DOHH2 (cell line): ENCODE results near the gene TPRN.

Source experiments
- H3F3A ChIP-seq: fragments of 200-600 bp; sonication (generic), shearing (Covaris generic); 2 replicates; pipeline ENCODE4 v1.6.0; 2016; ENCODE audit warnings: antibody characterized with exemption, mild to moderate bottlenecking; ENCODE audit not compliant: control insufficient read depth, insufficient read depth
- H3K27ac ChIP-seq: fragments of 200-600 bp; sonication (generic); 2 replicates; pipeline ENCODE4 v1.5.1; 2014; ENCODE audit warnings: low read depth, mild to moderate bottlenecking, low read length, moderate library complexity
- H3K27me3 ChIP-seq: fragments of 200-600 bp; sonication (generic); 2 replicates; pipeline ENCODE4 v1.6.1; 2014; ENCODE audit warnings: mild to moderate bottlenecking, low read length, mixed read lengths; ENCODE audit not compliant: control insufficient read depth
- H3K36me3 ChIP-seq: fragments of 200-600 bp; sonication (generic); 2 replicates; pipeline ENCODE4 v1.6.1; 2014; ENCODE audit warnings: mild to moderate bottlenecking, low read length, moderate library complexity, mixed read lengths; ENCODE audit not compliant: control insufficient read depth
- H3K4me1 ChIP-seq: fragments of 200-600 bp; sonication (generic); 2 replicates; pipeline ENCODE4 v1.6.1; 2014; ENCODE audit warnings: mild to moderate bottlenecking, low read length, mixed read lengths; ENCODE audit not compliant: control insufficient read depth
- H3K4me2 ChIP-seq: fragments of 200-600 bp; sonication (generic); 2 replicates; pipeline ENCODE4 v1.6.0; 2014; ENCODE audit warnings: mild to moderate bottlenecking, low read length, moderate library complexity
- H3K4me3 ChIP-seq: fragments of 200-600 bp; sonication (generic); 2 replicates; pipeline ENCODE4 v1.5.1; 2014; ENCODE audit warnings: mild to moderate bottlenecking, low read length, mixed read lengths
- H3K79me2 ChIP-seq: fragments of 200-600 bp; sonication (generic); 2 replicates; pipeline ENCODE4 v1.6.1; 2014; ENCODE audit warnings: mild to moderate bottlenecking, low read length, mixed read lengths; ENCODE audit not compliant: control insufficient read depth
- H3K9me2 ChIP-seq: fragments of 200-600 bp; sonication (generic); replicated peaks from 2 replicates; pipeline ENCODE4 v1.6.1; 2014; ENCODE audit warnings: mild to moderate bottlenecking, low read length, mixed read lengths; ENCODE audit not compliant: control insufficient read depth
- H3K9me3 ChIP-seq: fragments of 200-600 bp; sonication (generic); 2 replicates; pipeline ENCODE4 v1.6.1; 2014; ENCODE audit warnings: antibody characterized with exemption, low read length, mixed read lengths; ENCODE audit not compliant: control insufficient read depth, insufficient read depth
- H4K20me1 ChIP-seq: fragments of 200-600 bp; sonication (generic); 2 replicates; pipeline ENCODE4 v1.6.0; 2014; ENCODE audit warnings: low read depth, mild to moderate bottlenecking, antibody characterized with exemption, low read length, moderate library complexity; ENCODE audit not compliant: control insufficient read depth, insufficient read depth
- EZH2phosphoT487 ChIP-seq: fragments of 200-600 bp; sonication (generic); IDR thresholded peaks from 2 replicates; pipeline ENCODE4 v1.6.1; 2017; ENCODE audit warnings: borderline replicate concordance, mild to moderate bottlenecking, antibody characterized with exemption, low read length, moderate library complexity, mixed read lengths
- TF ChIP-seq, protein P1 (sequence below): fragments of 200-600 bp; sonication (generic); IDR thresholded peaks from one replicate; pipeline ENCODE4 v1.5.1; 2014; ENCODE audit warnings: antibody characterized with exemption, mild to moderate bottlenecking, low read depth, low read length; ENCODE audit not compliant: poor library complexity, severe bottlenecking

Gene TPRN

DNA sequence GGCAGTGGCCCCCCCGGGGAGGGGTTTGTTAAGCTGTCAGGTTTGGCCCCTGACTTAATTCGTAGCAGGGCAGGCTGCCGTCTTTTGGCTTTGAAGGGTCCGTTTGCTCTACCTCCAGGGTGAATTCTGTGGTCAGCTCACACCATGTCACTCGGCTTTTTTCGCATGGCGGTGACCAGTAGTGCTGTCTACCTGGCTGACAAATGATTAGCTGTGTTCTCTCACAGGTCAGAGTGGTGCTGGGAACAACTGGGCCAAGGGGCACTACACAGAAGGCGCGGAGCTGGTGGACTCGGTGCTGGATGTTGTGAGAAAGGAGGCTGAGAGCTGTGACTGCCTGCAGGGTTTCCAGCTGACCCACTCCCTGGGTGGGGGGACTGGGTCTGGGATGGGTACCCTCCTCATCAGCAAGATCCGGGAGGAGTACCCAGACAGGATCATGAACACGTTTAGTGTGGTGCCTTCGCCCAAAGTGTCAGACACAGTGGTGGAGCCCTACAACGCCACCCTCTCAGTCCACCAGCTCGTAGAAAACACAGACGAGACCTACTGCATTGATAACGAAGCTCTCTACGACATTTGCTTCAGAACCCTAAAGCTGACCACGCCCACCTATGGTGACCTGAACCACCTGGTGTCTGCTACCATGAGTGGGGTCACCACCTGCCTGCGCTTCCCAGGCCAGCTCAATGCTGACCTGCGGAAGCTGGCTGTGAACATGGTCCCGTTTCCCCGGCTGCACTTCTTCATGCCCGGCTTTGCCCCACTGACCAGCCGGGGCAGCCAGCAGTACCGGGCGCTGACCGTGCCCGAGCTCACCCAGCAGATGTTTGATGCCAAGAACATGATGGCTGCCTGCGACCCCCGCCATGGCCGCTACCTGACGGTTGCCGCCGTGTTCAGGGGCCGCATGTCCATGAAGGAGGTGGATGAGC lies 42.0 kb upstream of the TPRN start:
- Histone ChIP-seq H3K27me3 (no peaks in the 10 kb centered on the region), H3K4me2 (peak overlapping the region; percentile 82), H3F3A (peaks cover 9% of the 10 kb centered on the region), H3K9me2 (no peaks in the 10 kb centered on the region), H4K20me1 (peaks cover 21% of the 10 kb centered on the region), H3K27ac (no peak overlapping the region), H3K4me3 (peak overlapping the region; percentile 84), H3K36me3 (peaks cover 29% of the 10 kb centered on the region), H3K79me2 (peaks cover 45% of the 10 kb centered on the region), H3K9me3 (no peaks in the 10 kb centered on the region), H3K4me1 (peaks cover 53% of the 10 kb centered on the region)
- TF ChIP-seq, protein P1, sequence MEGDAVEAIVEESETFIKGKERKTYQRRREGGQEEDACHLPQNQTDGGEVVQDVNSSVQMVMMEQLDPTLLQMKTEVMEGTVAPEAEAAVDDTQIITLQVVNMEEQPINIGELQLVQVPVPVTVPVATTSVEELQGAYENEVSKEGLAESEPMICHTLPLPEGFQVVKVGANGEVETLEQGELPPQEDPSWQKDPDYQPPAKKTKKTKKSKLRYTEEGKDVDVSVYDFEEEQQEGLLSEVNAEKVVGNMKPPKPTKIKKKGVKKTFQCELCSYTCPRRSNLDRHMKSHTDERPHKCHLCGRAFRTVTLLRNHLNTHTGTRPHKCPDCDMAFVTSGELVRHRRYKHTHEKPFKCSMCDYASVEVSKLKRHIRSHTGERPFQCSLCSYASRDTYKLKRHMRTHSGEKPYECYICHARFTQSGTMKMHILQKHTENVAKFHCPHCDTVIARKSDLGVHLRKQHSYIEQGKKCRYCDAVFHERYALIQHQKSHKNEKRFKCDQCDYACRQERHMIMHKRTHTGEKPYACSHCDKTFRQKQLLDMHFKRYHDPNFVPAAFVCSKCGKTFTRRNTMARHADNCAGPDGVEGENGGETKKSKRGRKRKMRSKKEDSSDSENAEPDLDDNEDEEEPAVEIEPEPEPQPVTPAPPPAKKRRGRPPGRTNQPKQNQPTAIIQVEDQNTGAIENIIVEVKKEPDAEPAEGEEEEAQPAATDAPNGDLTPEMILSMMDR = no peak
- TF ChIP-seq EZH2phosphoT487 = no peak

DNA sequence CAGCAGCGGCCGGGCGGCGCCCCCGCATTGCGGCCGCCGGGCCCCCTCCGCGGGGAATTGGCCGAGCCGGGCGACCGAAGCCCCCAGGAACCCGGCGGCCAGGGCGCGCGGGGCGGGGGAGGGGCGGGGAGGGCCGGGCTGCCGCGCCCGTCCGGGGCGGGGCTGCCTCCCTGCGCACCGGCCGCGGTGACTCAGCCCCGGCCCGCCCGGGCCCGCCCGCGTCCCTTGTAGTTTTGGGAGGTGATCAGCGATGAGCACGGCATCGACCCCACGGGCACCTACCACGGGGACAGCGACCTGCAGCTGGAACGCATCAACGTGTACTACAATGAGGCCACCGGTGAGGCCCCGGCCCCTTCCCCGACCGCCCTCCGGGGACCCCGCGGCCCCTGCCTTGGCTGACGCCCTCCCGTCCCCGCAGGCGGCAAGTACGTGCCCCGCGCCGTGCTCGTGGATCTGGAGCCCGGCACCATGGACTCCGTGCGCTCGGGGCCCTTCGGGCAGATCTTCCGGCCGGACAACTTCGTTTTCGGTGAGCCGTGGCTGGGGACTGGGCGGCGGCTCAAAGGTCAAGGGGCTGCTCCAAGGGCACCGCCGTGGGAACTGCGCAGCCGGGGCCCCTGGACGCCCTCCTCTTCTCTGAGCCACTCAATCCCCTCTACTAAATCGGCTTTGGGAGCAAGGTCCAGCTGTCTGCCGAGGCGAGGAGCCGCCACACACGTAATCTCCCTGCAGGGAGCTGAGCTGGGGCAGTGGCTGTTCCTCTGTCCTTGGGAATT lies 41.1 kb upstream of the TPRN start:
- H3K4me1 ChIP-seq = peaks cover 60% of the 10 kb centered on the region
- H4K20me1 ChIP-seq = peaks cover 21% of the 10 kb centered on the region
- peaks cover 29% of the 10 kb centered on the region for H3K36me3 ChIP-seq
- no peaks in the 10 kb centered on the region for H3K9me3 ChIP-seq
- no peak for TF ChIP-seq EZH2phosphoT487
- TF ChIP-seq, protein P1 = no peak
- peaks cover 9% of the 10 kb centered on the region for H3F3A ChIP-seq
- H3K79me2 ChIP-seq = peaks cover 52% of the 10 kb centered on the region
- peak overlapping the region; percentile 84 for H3K4me3 ChIP-seq
- H3K9me2 ChIP-seq = no peaks in the 10 kb centered on the region
- peak overlapping the region; percentile 40 for H3K27ac ChIP-seq
- peak overlapping the region; percentile 82 for H3K4me2 ChIP-seq
- H3K27me3 ChIP-seq = no peaks in the 10 kb centered on the region

DNA sequence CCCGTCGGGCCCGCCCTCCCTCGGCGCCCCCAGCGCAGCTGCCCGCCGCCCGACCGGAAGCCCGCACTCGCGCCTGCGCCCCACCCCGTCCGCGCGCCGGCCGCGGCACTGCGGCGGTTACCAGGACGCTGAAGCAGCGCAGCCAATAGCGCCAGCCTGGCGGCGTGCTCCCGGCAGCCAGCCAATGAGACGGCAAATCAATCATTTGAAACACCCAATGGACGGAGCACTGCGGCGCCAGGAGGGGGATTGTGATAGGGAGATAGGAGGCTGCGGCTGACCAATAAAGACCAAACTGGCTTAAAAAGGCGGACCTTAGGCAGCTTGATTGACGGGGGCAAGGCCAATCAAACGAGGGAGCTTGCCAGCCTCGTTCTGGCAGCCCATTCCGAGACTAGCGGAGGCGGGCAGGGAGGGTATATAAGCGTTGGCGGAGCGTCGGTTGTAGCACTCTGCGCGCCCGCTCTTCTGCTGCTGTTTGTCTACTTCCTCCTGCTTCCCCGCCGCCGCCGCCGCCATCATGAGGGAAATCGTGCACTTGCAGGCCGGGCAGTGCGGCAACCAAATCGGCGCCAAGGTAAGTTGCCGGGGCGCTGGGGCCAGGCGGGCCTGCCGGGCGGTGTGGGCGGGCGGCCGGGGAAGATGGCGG lies 40.4 kb upstream of the TPRN start, which contains the start of gene TUBB4B:
TUBB4B (plus strand) TSS at position 447 of the 649 bp plus-strand sequence; CDS start at position 521, 74 bp downstream.
- H3K4me3 ChIP-seq = peak within 1 kb of the TSS; percentile 84
- H3K36me3 ChIP-seq = peaks cover 29% of the 10 kb centered on the region
- peak within 1 kb of the TSS; percentile 82 for H3K4me2 ChIP-seq
- H3K4me1 ChIP-seq = peaks cover 60% of the 10 kb centered on the region
- peaks cover 9% of the 10 kb centered on the region for H3F3A ChIP-seq
- no peaks in the 10 kb centered on the region for H3K9me3 ChIP-seq
- TF ChIP-seq, protein P1 = no peak
- no peak for TF ChIP-seq EZH2phosphoT487
- H3K27ac ChIP-seq = peak within 1 kb of the TSS; percentile 85
- no peaks in the 10 kb centered on the region for H3K27me3 ChIP-seq
- peaks cover 52% of the 10 kb centered on the region for H3K79me2 ChIP-seq
- H3K9me2 ChIP-seq = no peaks in the 10 kb centered on the region
- H4K20me1 ChIP-seq = peaks cover 21% of the 10 kb centered on the region
